Osteocyte (in vitro differentiated cells): ENCODE results near the gene TNXB. TPM values are rescaled to one million over a fixed set of nuclear protein-coding genes. Genes with fewer than 3 reads are reported as not detected.
"Not testable (repeated sequence)": the region's sequence is repeated elsewhere in the genome, so short reads cannot be mapped to it uniquely, and the experiment has no call there.

Source experiments
- DNase-seq: peaks from one replicate; pipeline ENCODE4 v3.0.0; 2021; ENCODE audit warnings: mixed read lengths; ENCODE audit not compliant: unreplicated experiment; ENCODE audit errors: extremely low spot score
- H3K27ac Mint-ChIP-seq: one replicate; pipeline ENCODE4 v1.8.0; 2021; ENCODE audit warnings: mild to moderate bottlenecking, mixed read lengths; ENCODE audit not compliant: unreplicated experiment
- H3K27me3 Mint-ChIP-seq: one replicate; pipeline ENCODE4 v1.8.0; 2021; ENCODE audit warnings: mixed read lengths; ENCODE audit not compliant: unreplicated experiment
- H3K36me3 Mint-ChIP-seq: one replicate; pipeline ENCODE4 v1.8.0; 2021; ENCODE audit warnings: mixed read lengths; ENCODE audit not compliant: unreplicated experiment
- H3K4me1 Mint-ChIP-seq: one replicate; pipeline ENCODE4 v1.8.0; 2021; ENCODE audit warnings: mixed read lengths; ENCODE audit not compliant: unreplicated experiment
- H3K4me3 Mint-ChIP-seq: one replicate; pipeline ENCODE4 v1.8.0; 2021; ENCODE audit warnings: mild to moderate bottlenecking, moderate library complexity, mixed read lengths; ENCODE audit not compliant: unreplicated experiment
- H3K9me3 Mint-ChIP-seq: one replicate; pipeline ENCODE4 v1.8.0; 2021; ENCODE audit warnings: mixed read lengths; ENCODE audit not compliant: unreplicated experiment
- CTCF ChIP-seq: fragments of 200-600 bp; sonication (generic); IDR thresholded peaks from 2 replicates; pipeline ENCODE4 v1.5.0; 2021; ENCODE audit warnings: antibody characterized with exemption, mild to moderate bottlenecking, moderate library complexity
- total RNA-seq: library from RNA; stranded (reverse); gene quantifications from 2 replicates; pipeline ENCODE4 v1.2.1, GENCODE V29; 2021

TNXB gene
- total RNA-seq, 1 donor from 2014 or later = 13.9 TPM

- Mint-ChIP-seq H3K27ac (no peak overlapping the region), H3K4me3 (no peak overlapping the region), H3K9me3 (no peaks in the 10 kb centered on the region), H3K4me1 (peaks cover 8% of the 10 kb centered on the region), H3K27me3 (no peaks in the 10 kb centered on the region), H3K36me3 (peaks cover 2% of the 10 kb centered on the region)
- DNase-seq = no peak
- no peak for TF ChIP-seq CTCF
Observed at GRCh38 chr6:32146687-32147086, 37.5 kb upstream of the TNXB start.

GRCh38 chr6:32146287-32146686 is 37.1 kb upstream of the TNXB start:
- Mint-ChIP-seq H3K27me3 (no peaks in the 10 kb centered on the region), H3K27ac (no peak overlapping the region), H3K36me3 (peaks cover 2% of the 10 kb centered on the region), H3K4me3 (no peak overlapping the region), H3K4me1 (peaks cover 6% of the 10 kb centered on the region), H3K9me3 (no peaks in the 10 kb centered on the region)
- DNase-seq = no peak
- TF ChIP-seq CTCF = no peak

- not testable (repeated sequence) for H3K4me1 Mint-ChIP-seq, H3K27me3 Mint-ChIP-seq, H3K27ac Mint-ChIP-seq, DNase-seq, H3K36me3 Mint-ChIP-seq, H3K9me3 Mint-ChIP-seq, H3K4me3 Mint-ChIP-seq
Observed at GRCh38 chr6:32144238-32144637, 35.1 kb upstream of the TNXB start.

GRCh38 chr6:32140420-32141046 is 31.4 kb upstream of the TNXB start:
- DNase-seq = no peak
- Mint-ChIP-seq H3K4me3 (no peak overlapping the region), H3K4me1 (no peaks in the 10 kb centered on the region), H3K27ac (no peak overlapping the region), H3K36me3 (no peaks in the 10 kb centered on the region), H3K27me3 (no peaks in the 10 kb centered on the region), H3K9me3 (no peaks in the 10 kb centered on the region)
- TF ChIP-seq CTCF = no peak

DNA sequence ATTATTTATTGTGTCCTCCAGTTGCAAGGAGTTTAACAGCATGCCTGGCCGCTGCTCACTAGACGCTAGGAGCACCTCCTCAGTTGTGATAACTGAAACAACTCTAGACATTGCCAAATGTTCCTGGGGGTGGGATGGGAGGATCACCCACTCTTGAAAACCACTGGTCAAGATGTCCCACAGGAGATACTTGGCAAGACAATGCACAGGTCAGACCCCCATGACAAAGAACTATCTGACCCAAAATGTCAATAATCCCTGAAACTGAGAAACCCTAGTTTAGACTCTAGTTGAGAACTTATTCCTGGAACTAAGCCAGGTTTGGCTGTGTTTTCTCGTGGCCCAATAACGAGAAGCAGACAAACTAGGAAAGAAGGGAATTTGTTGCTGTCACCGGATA is 30.5 kb upstream of the TNXB start:
- no peaks in the 10 kb centered on the region for H3K9me3 Mint-ChIP-seq
- H3K4me3 Mint-ChIP-seq = no peak overlapping the region
- no peaks in the 10 kb centered on the region for H3K4me1 Mint-ChIP-seq
- no peaks in the 10 kb centered on the region for H3K27me3 Mint-ChIP-seq
- TF ChIP-seq CTCF = no peak
- no peaks in the 10 kb centered on the region for H3K36me3 Mint-ChIP-seq
- H3K27ac Mint-ChIP-seq = no peak overlapping the region
- no peak for DNase-seq

DNA sequence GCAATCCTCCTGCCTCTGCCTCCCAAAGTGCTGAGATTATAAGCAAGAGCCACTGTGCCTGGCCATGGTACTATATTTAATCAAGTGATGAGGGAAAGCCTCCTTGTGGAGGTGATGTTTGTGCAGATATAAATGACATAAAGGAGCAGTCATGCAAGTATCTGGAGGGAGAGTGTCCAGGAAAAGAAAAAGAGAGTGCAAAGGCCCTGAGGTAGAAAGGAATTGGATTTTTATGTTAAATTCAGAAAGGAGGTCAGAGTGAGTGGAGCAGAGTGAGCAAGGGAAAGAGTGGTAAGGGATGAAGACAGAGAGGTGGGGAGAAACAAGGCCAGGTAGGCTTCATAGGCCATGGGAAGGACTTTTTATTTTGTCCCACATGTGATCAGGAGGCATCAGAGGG is 28.3 kb upstream of the TNXB start:
- no peaks in the 10 kb centered on the region for H3K9me3 Mint-ChIP-seq
- TF ChIP-seq CTCF = no peak
- no peak overlapping the region for H3K27ac Mint-ChIP-seq
- no peaks in the 10 kb centered on the region for H3K27me3 Mint-ChIP-seq
- H3K4me1 Mint-ChIP-seq = peaks cover 6% of the 10 kb centered on the region
- H3K36me3 Mint-ChIP-seq = no peaks in the 10 kb centered on the region
- no peak for DNase-seq
- H3K4me3 Mint-ChIP-seq = no peak overlapping the region
